ENCODE results near the gene SIX5. TPM values are rescaled to one million over a fixed set of nuclear protein-coding genes. Genes with fewer than 3 reads are reported as not detected.
A peak's percentile ranks its signal among the peaks of the same experiment; 100 is the strongest.

Gene SIX5
- total and polyA plus RNA-seq, 9 of the 15 experiments (the other 6 are each of a cell fraction or from before 2014, with no cell fraction given): 1.4 to 17.2 (median 7.4) TPM; not detected in 2

DNA sequence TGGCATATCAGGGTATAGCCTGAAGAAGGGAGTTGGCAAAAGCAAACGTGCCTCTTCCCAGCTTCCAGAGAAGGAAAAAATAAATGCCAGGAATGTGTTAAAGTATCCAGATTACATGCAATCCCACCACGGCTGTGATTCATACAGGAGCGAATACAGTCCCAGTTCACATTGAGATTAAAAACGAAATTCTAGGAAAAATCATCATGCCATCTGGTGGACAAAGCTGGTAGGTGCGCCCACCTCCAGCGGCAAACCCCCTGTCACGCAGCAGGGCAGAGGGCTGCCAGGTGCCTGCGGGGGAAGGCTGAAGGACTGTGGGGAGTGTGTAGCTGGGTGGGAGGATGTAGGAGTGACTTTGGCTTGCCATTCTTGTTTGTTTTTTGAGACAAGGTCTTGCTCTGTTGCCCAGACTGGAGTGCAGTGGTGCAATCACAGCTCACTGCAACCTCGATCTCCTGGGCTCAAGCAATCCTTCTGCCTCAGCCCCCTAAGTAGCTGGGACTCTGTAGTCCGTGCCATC, 30.0 kb upstream of the SIX5 start:
- Histone ChIP-seq H3K79me2 (ENCODE audit: control insufficient read depth, insufficient read depth, low read length) (no peaks in the 10 kb centered on the region), H2AFZ (ENCODE audit: low read depth, low read length) (no peak overlapping the region), H3K9me3 (replicated peaks; ENCODE audit: control insufficient read depth, insufficient read depth, low read depth, low read length) (no peaks in the 10 kb centered on the region), H3K4me2 (ENCODE audit: insufficient read depth, low read length) (no peak overlapping the region), H3K9ac (ENCODE audit: insufficient read depth in 1 of 2, low read depth in 2 of 2, low read length in 2 of 2) (peak overlapping the region in 1 of 2 experiments; percentile 36; a peak in 1 of 4 replicates), H3K27ac (ENCODE audit: extremely low read depth, low read depth, low read length) (no peak overlapping the region), H4K20me1 (replicated peaks; ENCODE audit: control insufficient read depth, insufficient read depth, low read length) (no peaks in the 10 kb centered on the region), H3K27me3 (ENCODE audit: control insufficient read depth in 2 of 2, insufficient read depth in 2 of 2, low read length in 2 of 2) (no peaks in the 10 kb centered on the region), H3K4me3 (no peak overlapping the region), H3K4me1 (replicated peaks in 1 of 2; ENCODE audit: control insufficient read depth in 2 of 2, insufficient read depth in 2 of 2, low read length in 2 of 2) (peaks cover 9 to 15% of the 10 kb centered on the region in 2 experiments; a peak in 3 of 5 replicates), H3K9me1 (ENCODE audit: control insufficient read depth, insufficient read depth, low read length) (no peaks in the 10 kb centered on the region), H3K36me3 (ENCODE audit: control insufficient read depth, insufficient read depth, low read length) (no peaks in the 10 kb centered on the region)
- DNase-seq (ENCODE audit: extremely low read depth in 1 of 4, low spot score in 3 of 4) (peak; percentile 72 to 80 (median 76)), ATAC-seq (peak; percentile 82), FAIRE-seq (peak; percentile 93)
- intact Hi-C loops (cut with micrococcal nuclease) (loop anchor here (1.0 kb wide), 1 partner anchor 29 kb away; no protein-coding TSS in a partner anchor), in situ Hi-C loops (cut with MboI) (no loop called here)
- CTCF ChIA-PET (ENCODE audit: low intra/inter-chr PET ratio): interaction anchor here (0.6 to 2.7 kb wide), 2 partner anchors 9 to 29 kb away, joined by 3 to 22 read pairs; partner anchors contain the start of gene SIX5
- WGBS (ENCODE audit: insufficient coverage, low coverage, missing lambda C conversion rate): 5% methylated on average over 10 of the region's 10 CpGs
- BruUV-seq (replicated peaks): no TSS peak
- POLR2A ChIA-PET: interaction anchor here (0.5 to 1.7 kb wide), 6 partner anchors 11 to 303 kb away, joined by 3 to 7 read pairs (median 3); partner anchors contain the start of gene SIX5
- TF ChIP-seq CEBPG (CRISPR knock-in tag; IDR thresholded peaks at IDR 0.05) (no peak), CEBPG (tag; conservative IDR thresholded peaks at IDR 0.05 in 1 of 2, IDR thresholded peaks at IDR 0.05 in 1 of 2) (0 out of 4 replicates have a peak, but pooled peaks of 1 of the 2 experiments have one; percentile 45), ZNF232 (CRISPR knock-in tag; IDR thresholded peaks at IDR 0.05) (no peak), CHD2 (IDR thresholded peaks at IDR 0.05; ENCODE audit: low read depth, low read length) (no peak), TFAP4 (CRISPR knock-in tag; IDR thresholded peaks at IDR 0.05; ENCODE audit: borderline replicate concordance) (peak; percentile 41; the same call in 1 of the 2 replicates), CBX3 (IDR thresholded peaks at IDR 0.05; ENCODE audit: borderline replicate concordance in 1 of 2, low read length in 2 of 2) (no peak), TBP (optimal IDR thresholded peaks at IDR 0.05; ENCODE audit: low read depth, low read length) (no peak), ZNF311 (CRISPR knock-in tag; IDR thresholded peaks at IDR 0.05) (no peak), BRD4 (IDR thresholded peaks at IDR 0.05) (no peak), EGR1 (conservative IDR thresholded peaks at IDR 0.05) (peak; percentile 54), ZNF431 (CRISPR knock-in tag; IDR thresholded peaks at IDR 0.05) (no peak), ATF6 (CRISPR knock-in tag; IDR thresholded peaks at IDR 0.05) (no peak), KDM1A (IDR thresholded peaks at IDR 0.05) (peak; percentile 58 to 66; a peak in 2 of 4 replicates), MAZ (CRISPR knock-in tag; conservative IDR thresholded peaks at IDR 0.05 in 1 of 2, IDR thresholded peaks at IDR 0.05 in 1 of 2) (peak in 1 of 2 experiments; percentile 42; a peak in 1 of 4 replicates), TCFL5 (CRISPR knock-in tag; conservative IDR thresholded peaks at IDR 0.05) (no peak), ZNF764 (CRISPR knock-in tag; IDR thresholded peaks at IDR 0.05; ENCODE audit: low read depth) (peak; percentile 43; the same call in 1 of the 2 replicates), SMC3 (conservative IDR thresholded peaks at IDR 0.05; ENCODE audit: insufficient read depth, low read depth, low read length) (peak; percentile 66; the same call in 1 of the 2 replicates)
- TF ChIP-seq, protein P1, sequence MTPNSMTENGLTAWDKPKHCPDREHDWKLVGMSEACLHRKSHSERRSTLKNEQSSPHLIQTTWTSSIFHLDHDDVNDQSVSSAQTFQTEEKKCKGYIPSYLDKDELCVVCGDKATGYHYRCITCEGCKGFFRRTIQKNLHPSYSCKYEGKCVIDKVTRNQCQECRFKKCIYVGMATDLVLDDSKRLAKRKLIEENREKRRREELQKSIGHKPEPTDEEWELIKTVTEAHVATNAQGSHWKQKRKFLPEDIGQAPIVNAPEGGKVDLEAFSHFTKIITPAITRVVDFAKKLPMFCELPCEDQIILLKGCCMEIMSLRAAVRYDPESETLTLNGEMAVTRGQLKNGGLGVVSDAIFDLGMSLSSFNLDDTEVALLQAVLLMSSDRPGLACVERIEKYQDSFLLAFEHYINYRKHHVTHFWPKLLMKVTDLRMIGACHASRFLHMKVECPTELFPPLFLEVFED (CRISPR knock-in tag; conservative IDR thresholded peaks at IDR 0.05): no peak
